Neural cell (in vitro differentiated cells): ENCODE measurements around the gene MMS19.

Source experiments
- EZH2 ChIP-seq: fragments of 200-600, 300-800 bp; shearing (Covaris generic), sonication (generic); IDR thresholded peaks from 2 replicates; pipeline ENCODE4 v1.6.1; 2014; ENCODE audit warnings: antibody characterized with exemption, low read length, borderline replicate concordance, mild to moderate bottlenecking; ENCODE audit not compliant: insufficient read depth, poor library complexity, severe bottlenecking
- POLR2AphosphoS5 ChIP-seq: IDR thresholded peaks from 2 replicates; pipeline ENCODE4 v1.6.1; 2012
- RAD21 ChIP-seq: fragments of 450-650 bp; conservative IDR thresholded peaks from 2 replicates; pipeline ENCODE4 v1.6.1; 2014; ENCODE audit warnings: antibody characterized with exemption, mild to moderate bottlenecking, moderate library complexity
- SMC3 ChIP-seq: fragments of 450-650 bp; conservative IDR thresholded peaks from 2 replicates; pipeline ENCODE4 v1.6.1; 2014; ENCODE audit warnings: antibody characterized with exemption, mild to moderate bottlenecking, moderate library complexity; ENCODE audit not compliant: poor library complexity
- TF ChIP-seq, protein P1 (sequence below): fragments of 450-650 bp; IDR thresholded peaks from 2 replicates; pipeline ENCODE4 v1.5.1; 2014; ENCODE audit warnings: antibody characterized with exemption, mild to moderate bottlenecking, moderate library complexity; ENCODE audit not compliant: poor library complexity, severe bottlenecking
- TF ChIP-seq, protein P2 (sequence below): IDR thresholded peaks from 2 replicates; pipeline ENCODE4 v1.6.1; 2012; ENCODE audit warnings: borderline replicate concordance

DNA sequence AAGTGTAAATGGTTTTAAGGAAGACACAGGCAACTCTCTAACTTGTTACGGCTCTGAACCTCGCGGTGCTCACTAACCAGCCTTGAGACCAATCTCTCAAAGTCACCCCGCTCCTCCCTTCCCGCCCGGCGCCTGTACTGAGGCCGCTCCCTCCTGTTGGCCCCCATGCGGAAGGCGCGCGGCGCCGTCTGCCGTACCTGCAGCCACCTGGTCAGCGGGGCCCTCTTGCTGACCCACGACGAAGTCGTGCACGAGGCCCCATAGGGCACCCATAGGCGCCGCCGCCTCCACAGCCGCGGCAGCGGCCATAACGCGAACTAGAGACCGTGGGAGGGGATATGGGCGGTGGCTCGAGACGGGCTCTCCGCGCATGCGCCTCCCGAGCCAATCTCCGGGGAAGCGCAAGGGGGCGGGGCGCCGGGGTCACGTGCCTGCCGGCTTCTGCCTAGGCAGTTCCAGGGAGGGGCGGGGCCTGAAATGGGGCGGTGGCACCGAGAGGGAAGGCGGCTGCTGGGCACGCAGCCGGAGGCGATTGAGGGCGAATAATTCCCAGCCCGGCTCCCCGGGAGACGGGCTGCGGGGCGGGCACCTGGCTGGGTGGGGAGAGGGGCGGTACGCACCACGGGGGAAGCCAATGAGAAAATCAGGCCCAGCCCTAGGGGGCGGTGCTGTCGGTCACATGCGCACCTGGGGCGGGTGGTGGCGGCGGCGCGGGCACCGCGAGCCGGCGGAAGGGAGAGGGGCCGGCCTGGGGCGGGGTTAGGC is at the start of gene MMS19:
- TF ChIP-seq, protein P1, sequence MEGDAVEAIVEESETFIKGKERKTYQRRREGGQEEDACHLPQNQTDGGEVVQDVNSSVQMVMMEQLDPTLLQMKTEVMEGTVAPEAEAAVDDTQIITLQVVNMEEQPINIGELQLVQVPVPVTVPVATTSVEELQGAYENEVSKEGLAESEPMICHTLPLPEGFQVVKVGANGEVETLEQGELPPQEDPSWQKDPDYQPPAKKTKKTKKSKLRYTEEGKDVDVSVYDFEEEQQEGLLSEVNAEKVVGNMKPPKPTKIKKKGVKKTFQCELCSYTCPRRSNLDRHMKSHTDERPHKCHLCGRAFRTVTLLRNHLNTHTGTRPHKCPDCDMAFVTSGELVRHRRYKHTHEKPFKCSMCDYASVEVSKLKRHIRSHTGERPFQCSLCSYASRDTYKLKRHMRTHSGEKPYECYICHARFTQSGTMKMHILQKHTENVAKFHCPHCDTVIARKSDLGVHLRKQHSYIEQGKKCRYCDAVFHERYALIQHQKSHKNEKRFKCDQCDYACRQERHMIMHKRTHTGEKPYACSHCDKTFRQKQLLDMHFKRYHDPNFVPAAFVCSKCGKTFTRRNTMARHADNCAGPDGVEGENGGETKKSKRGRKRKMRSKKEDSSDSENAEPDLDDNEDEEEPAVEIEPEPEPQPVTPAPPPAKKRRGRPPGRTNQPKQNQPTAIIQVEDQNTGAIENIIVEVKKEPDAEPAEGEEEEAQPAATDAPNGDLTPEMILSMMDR: no peak
- TF ChIP-seq SMC3: no peak
- TF ChIP-seq EZH2: no peak
- TF ChIP-seq RAD21: no peak
- TF ChIP-seq, protein P2, sequence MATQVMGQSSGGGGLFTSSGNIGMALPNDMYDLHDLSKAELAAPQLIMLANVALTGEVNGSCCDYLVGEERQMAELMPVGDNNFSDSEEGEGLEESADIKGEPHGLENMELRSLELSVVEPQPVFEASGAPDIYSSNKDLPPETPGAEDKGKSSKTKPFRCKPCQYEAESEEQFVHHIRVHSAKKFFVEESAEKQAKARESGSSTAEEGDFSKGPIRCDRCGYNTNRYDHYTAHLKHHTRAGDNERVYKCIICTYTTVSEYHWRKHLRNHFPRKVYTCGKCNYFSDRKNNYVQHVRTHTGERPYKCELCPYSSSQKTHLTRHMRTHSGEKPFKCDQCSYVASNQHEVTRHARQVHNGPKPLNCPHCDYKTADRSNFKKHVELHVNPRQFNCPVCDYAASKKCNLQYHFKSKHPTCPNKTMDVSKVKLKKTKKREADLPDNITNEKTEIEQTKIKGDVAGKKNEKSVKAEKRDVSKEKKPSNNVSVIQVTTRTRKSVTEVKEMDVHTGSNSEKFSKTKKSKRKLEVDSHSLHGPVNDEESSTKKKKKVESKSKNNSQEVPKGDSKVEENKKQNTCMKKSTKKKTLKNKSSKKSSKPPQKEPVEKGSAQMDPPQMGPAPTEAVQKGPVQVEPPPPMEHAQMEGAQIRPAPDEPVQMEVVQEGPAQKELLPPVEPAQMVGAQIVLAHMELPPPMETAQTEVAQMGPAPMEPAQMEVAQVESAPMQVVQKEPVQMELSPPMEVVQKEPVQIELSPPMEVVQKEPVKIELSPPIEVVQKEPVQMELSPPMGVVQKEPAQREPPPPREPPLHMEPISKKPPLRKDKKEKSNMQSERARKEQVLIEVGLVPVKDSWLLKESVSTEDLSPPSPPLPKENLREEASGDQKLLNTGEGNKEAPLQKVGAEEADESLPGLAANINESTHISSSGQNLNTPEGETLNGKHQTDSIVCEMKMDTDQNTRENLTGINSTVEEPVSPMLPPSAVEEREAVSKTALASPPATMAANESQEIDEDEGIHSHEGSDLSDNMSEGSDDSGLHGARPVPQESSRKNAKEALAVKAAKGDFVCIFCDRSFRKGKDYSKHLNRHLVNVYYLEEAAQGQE: peak; percentile 84
- peak; percentile 81 for TF ChIP-seq POLR2AphosphoS5
